ENCODE results near the gene ACOT12.

ACOT12 gene

GRCh38 chr5:81363093-81363871, 30.7 kb downstream of the ACOT12 start:
- no peak for TF ChIP-seq CTCF (IDR thresholded peaks at IDR 0.05; ENCODE audit: control insufficient read depth, insufficient read depth, low read depth, low read length, missing control alignments)
- no peak for DNase-seq (ENCODE audit: low read depth)
- no peak overlapping the region for H3K4me3 ChIP-seq (ENCODE audit: control insufficient read depth, low read depth, low read length)

GRCh38 chr5:81361600-81361999, 32.3 kb downstream of the ACOT12 start:
- no peak for DNase-seq (ENCODE audit: low read depth)
- H3K4me3 ChIP-seq (ENCODE audit: control insufficient read depth, low read depth, low read length), result no peak overlapping the region
- TF ChIP-seq CTCF (IDR thresholded peaks at IDR 0.05; ENCODE audit: control insufficient read depth, insufficient read depth, low read depth, low read length, missing control alignments), result no peak

DNA sequence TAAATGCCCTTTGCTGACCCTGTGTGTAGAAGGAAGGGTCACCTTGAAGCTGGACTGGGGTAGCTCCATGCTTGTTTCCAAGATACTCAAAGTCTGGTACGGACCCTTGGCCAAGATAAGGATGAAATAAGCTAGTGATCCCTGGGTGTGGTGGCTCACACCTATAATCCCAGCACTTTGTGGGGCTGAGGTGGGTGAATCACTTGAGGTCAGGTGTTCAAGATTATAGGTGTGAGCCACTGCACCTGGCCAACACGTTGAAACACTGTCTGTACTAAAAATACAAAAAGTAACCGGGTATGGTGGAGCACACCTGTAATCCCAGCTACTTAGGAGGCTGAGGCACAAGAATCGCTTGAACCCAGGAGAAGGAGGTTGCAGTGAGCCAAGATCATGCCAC, 33.3 kb downstream of the ACOT12 start:
- DNase-seq (ENCODE audit: low read depth), result no peak
- no peak overlapping the region for H3K4me3 ChIP-seq (ENCODE audit: control insufficient read depth, low read depth, low read length)
- no peak for TF ChIP-seq CTCF (IDR thresholded peaks at IDR 0.05; ENCODE audit: control insufficient read depth, insufficient read depth, low read depth, low read length, missing control alignments)

GRCh38 chr5:81359881-81360280, 34.1 kb downstream of the ACOT12 start:
- no peak for TF ChIP-seq CTCF (IDR thresholded peaks at IDR 0.05; ENCODE audit: control insufficient read depth, insufficient read depth, low read depth, low read length, missing control alignments)
- DNase-seq (ENCODE audit: low read depth), result no peak
- no peak overlapping the region for H3K4me3 ChIP-seq (ENCODE audit: control insufficient read depth, low read depth, low read length)

DNA sequence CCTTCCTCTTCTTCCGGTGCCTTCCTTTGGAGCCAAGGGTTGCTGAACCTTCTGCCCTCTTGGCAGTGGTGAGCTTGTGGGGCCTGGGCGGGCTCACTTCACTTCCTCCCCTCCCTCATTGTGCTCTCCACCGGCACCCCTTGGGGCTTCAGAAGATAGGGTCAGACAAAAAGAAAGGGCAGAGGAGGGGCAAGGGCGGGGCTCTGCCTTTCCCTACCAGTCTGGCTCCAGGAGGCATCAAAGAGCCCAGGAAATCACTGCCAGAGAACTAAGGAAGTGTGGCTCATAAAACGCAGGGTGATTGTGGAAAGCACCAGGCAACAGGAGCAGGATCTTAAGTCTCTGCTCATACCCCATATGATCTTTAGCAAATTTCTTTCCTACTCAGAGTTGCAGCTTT, 34.8 kb downstream of the ACOT12 start:
- TF ChIP-seq CTCF (IDR thresholded peaks at IDR 0.05; ENCODE audit: control insufficient read depth, insufficient read depth, low read depth, low read length, missing control alignments), result no peak
- H3K4me3 ChIP-seq (ENCODE audit: control insufficient read depth, low read depth, low read length), result no peak overlapping the region
- DNase-seq (ENCODE audit: low read depth), result no peak

DNA sequence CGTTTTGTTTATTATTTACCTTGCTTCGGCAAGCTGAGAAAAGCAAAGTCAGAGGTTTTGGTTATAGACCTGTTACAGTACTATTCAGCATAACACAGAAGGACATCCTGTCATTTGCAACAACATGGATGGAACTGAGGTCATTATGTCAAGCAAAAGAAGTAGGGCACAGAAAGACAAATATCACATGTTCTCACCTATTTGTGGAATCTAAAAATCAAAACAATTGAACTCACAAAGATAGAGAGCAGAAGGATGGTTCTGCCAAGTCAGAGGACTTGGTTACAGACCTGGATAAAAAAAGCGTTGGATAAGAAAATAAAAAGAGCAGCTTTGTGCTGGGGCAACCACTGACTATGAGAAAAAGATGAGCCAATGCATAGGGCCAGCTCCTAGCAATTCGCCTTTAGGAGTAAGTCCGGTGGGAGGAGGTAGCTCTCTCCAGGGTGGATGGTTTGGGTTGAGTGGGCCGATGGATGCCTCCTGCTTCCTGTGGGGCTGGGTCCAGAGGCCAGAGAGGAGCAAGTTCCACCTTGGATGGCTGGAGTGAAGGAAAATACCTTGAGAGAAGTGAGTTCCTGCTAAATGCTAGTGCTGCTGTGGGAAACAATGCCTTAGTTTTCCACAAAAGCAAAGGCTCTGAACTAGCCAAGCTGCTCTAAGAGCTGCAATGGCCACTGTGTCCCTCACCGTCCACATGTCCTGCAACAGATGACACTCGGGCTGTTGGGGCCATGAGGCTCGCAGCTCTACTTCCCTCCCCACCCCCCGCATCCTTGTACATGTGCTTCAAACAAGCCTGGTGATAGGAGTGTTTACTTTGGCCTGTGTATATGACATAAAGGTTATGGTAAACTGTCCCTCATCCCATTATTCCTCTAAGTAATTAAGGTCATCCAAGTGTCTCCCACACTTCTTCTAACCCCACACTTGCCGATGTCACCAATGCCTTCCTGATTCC, 38.4 kb downstream of the ACOT12 start:
- no peak overlapping the region for H3K4me3 ChIP-seq (ENCODE audit: control insufficient read depth, low read depth, low read length)
- no peak for TF ChIP-seq CTCF (IDR thresholded peaks at IDR 0.05; ENCODE audit: control insufficient read depth, insufficient read depth, low read depth, low read length, missing control alignments)
- DNase-seq (ENCODE audit: low read depth), result no peak
